Esophagus squamous epithelium (tissue), 4 donors: Measurements from ENCODE around the gene STX8.

ENCODE experiments used
- POLR2A ChIP-seq, 4 donors: fragments of 450-650 bp; IDR thresholded peaks; one replicate each; pipeline ENCODE4 v1.6.1; 2017; ENCODE audit warnings: antibody characterized with exemption in 4 of 4, mild to moderate bottlenecking in 4 of 4, moderate library complexity in 3 of 4
- TF ChIP-seq, protein P1 (sequence below), 6 experiments: fragments of 450-650 bp in 4 of 6; fragments of 200-600 bp in 2 of 6; sonication (generic) in 2 of 6; IDR thresholded peaks; one replicate each; pipeline ENCODE4 v1.5.1; 2016 to 2019; ENCODE audit warnings: antibody characterized with exemption in 6 of 6, mild to moderate bottlenecking in 4 of 6, moderate library complexity in 4 of 6

DNA sequence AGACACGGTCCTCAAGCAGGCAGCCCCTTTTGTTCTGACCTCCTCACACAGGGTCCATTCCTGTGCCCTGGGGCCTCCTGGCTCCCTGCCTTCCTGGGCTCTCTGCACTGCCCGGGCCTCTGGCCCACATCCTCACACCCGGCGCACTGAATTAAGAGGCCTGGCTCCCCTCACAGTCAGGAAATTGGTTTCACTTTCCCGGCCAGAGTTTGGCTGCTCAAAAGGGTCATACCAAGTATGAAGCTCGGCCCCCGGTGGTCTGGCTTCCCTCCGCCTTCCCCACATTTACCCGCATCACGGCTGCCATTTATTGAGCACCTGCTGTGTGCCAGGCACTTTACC lies 334.3 kb downstream of the STX8 start:
- TF ChIP-seq, protein P1, sequence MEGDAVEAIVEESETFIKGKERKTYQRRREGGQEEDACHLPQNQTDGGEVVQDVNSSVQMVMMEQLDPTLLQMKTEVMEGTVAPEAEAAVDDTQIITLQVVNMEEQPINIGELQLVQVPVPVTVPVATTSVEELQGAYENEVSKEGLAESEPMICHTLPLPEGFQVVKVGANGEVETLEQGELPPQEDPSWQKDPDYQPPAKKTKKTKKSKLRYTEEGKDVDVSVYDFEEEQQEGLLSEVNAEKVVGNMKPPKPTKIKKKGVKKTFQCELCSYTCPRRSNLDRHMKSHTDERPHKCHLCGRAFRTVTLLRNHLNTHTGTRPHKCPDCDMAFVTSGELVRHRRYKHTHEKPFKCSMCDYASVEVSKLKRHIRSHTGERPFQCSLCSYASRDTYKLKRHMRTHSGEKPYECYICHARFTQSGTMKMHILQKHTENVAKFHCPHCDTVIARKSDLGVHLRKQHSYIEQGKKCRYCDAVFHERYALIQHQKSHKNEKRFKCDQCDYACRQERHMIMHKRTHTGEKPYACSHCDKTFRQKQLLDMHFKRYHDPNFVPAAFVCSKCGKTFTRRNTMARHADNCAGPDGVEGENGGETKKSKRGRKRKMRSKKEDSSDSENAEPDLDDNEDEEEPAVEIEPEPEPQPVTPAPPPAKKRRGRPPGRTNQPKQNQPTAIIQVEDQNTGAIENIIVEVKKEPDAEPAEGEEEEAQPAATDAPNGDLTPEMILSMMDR (IDR thresholded peaks at IDR 0.05): no peak
- no peak for TF ChIP-seq POLR2A (IDR thresholded peaks at IDR 0.05)
